Calu3 (cell line): ENCODE measurements around the gene INSL3. TPM values are rescaled to one million over a fixed set of nuclear protein-coding genes. Genes with fewer than 3 reads are reported as not detected.

ENCODE experiments used
- BruUV-seq: library from RNA; stranded (reverse); fragments of 400-500 nt; replicated peaks from 2 replicates; lab custom pipeline; 2021; lab: Mats Ljungman, UMichigan
- CTCF ChIA-PET: fragments of 300-600 bp; sonication (Branson Sonifier 250); formaldehyde crosslinking; loops from one replicate; lab custom pipeline; 2022; ENCODE audit warnings: antibody characterized with exemption; lab: Charles Lee
- DNase-seq: peaks from one replicate; pipeline ENCODE4 v3.0.0; 2022
- H3K27ac Mint-ChIP-seq: one replicate; pipeline ENCODE4 v1.8.0; 2022; ENCODE audit warnings: mixed read lengths; ENCODE audit not compliant: unreplicated experiment
- H3K27me3 Mint-ChIP-seq: one replicate; pipeline ENCODE4 v1.8.0; 2022; ENCODE audit warnings: mixed read lengths; ENCODE audit not compliant: unreplicated experiment
- H3K36me3 Mint-ChIP-seq: one replicate; pipeline ENCODE4 v1.8.0; 2022; ENCODE audit warnings: mild to moderate bottlenecking, moderate library complexity, mixed read lengths; ENCODE audit not compliant: insufficient read depth, unreplicated experiment
- H3K4me1 Mint-ChIP-seq: one replicate; pipeline ENCODE4 v1.8.0; 2022; ENCODE audit warnings: mild to moderate bottlenecking, low read depth, mixed read lengths; ENCODE audit not compliant: unreplicated experiment
- H3K4me3 Mint-ChIP-seq: one replicate; pipeline ENCODE4 v1.8.0; 2022; ENCODE audit warnings: mild to moderate bottlenecking, low read depth, moderate library complexity, mixed read lengths; ENCODE audit not compliant: unreplicated experiment
- H3K9me3 Mint-ChIP-seq: one replicate; pipeline ENCODE4 v1.8.0; 2022; ENCODE audit warnings: low read depth, mixed read lengths; ENCODE audit not compliant: unreplicated experiment
- CTCF ChIP-seq: fragments of 200-600 bp; IDR thresholded peaks from one replicate; pipeline ENCODE4 v1.8.0; 2022; ENCODE audit warnings: antibody characterized with exemption; ENCODE audit not compliant: unreplicated experiment
- intact Hi-C: fragments of 100-400 bp; cut with micrococcal nuclease; formaldehyde crosslinking; loops from one replicate; pipeline ENCODE4 v1.10.0; 2022; ENCODE audit not compliant: unreplicated experiment
- total RNA-seq: library from RNA; stranded (reverse); gene quantifications from 2 replicates; pipeline ENCODE4 v1.2.3, GENCODE V29; 2022

Gene INSL3
- total RNA-seq, 1 experiment from 2014 or later, result not detected

GRCh38 chr19:17862711-17863519 lies 41.6 kb upstream of the INSL3 start:
- H3K4me3 Mint-ChIP-seq, result no peak overlapping the region
- CTCF ChIA-PET, result no interaction called here
- no TSS peak for BruUV-seq
- no peak for TF ChIP-seq CTCF
- intact Hi-C loops, result no loop called here
- DNase-seq, result no peak
- no peaks in the 10 kb centered on the region for H3K27me3 Mint-ChIP-seq
- peaks cover 77% of the 10 kb centered on the region for H3K36me3 Mint-ChIP-seq
- H3K9me3 Mint-ChIP-seq, result no peaks in the 10 kb centered on the region
- H3K27ac Mint-ChIP-seq, result no peak overlapping the region
- H3K4me1 Mint-ChIP-seq, result peaks cover 10% of the 10 kb centered on the region

GRCh38 chr19:17861542-17862402 lies 40.5 kb upstream of the INSL3 start:
- CTCF ChIA-PET, result interaction anchor here (0.5 to 0.9 kb wide), 2 partner anchors 31 to 71 kb away, joined by 3 to 4 read pairs; partner anchors contain the start of gene CCDC124

GRCh38 chr19:17860993-17861360 lies 39.7 kb upstream of the INSL3 start:
- Mint-ChIP-seq H3K4me3 (peak overlapping the region; percentile 96), H3K27me3 (no peaks in the 10 kb centered on the region), H3K27ac (peak overlapping the region; percentile 99), H3K4me1 (peaks cover 10% of the 10 kb centered on the region), H3K9me3 (no peaks in the 10 kb centered on the region), H3K36me3 (peaks cover 66% of the 10 kb centered on the region)
- no peak for DNase-seq
- no peak for TF ChIP-seq CTCF
- intact Hi-C loops, result no loop called here
- CTCF ChIA-PET, result interaction anchor here (0.5 to 0.9 kb wide), 3 partner anchors 32 to 102 kb away, joined by 3 to 4 read pairs (median 3); partner anchors contain the start of gene CCDC124
- no TSS peak for BruUV-seq

More at GRCh38 chr19:17861542-17862402, 40.5 kb upstream of the INSL3 start:
- H3K36me3 Mint-ChIP-seq, result peaks cover 74% of the 10 kb centered on the region
- H3K4me1 Mint-ChIP-seq, result peaks cover 10% of the 10 kb centered on the region
- H3K27ac Mint-ChIP-seq, result peak overlapping the region; percentile 99
- no peak for DNase-seq
- intact Hi-C loops, result no loop called here
- BruUV-seq, result no TSS peak
- H3K4me3 Mint-ChIP-seq, result peak overlapping the region; percentile 96
- TF ChIP-seq CTCF, result no peak
- H3K9me3 Mint-ChIP-seq, result no peaks in the 10 kb centered on the region
- H3K27me3 Mint-ChIP-seq, result no peaks in the 10 kb centered on the region

- no peaks in the 10 kb centered on the region for H3K27me3 Mint-ChIP-seq
- peaks cover 10% of the 10 kb centered on the region for H3K4me1 Mint-ChIP-seq
- TSS peak; percentile 67 for BruUV-seq
- CTCF ChIA-PET, result interaction anchor here (0.6 to 1.8 kb wide), 2 partner anchors 73 to 101 kb away, joined by 3 to 87 read pairs; partner anchors contain the start of gene CCDC124
- H3K9me3 Mint-ChIP-seq, result no peaks in the 10 kb centered on the region
- DNase-seq, result no peak
- TF ChIP-seq CTCF, result no peak
- H3K27ac Mint-ChIP-seq, result peak overlapping the region; percentile 99
- intact Hi-C loops, result no loop called here
- peaks cover 61% of the 10 kb centered on the region for H3K36me3 Mint-ChIP-seq
- peak overlapping the region; percentile 96 for H3K4me3 Mint-ChIP-seq
Observed at GRCh38 chr19:17860331-17860992, 39.1 kb upstream of the INSL3 start.
